Stomach (tissue), 4 donors: ENCODE data around the gene SUMO1.

Experiments used
- CTCF ChIP-seq, 7 experiments: fragments of 450-650 bp in 4 of 7; fragments of 200-600 bp in 3 of 7; sonication (generic) in 3 of 7; IDR thresholded peaks; one replicate each; pipeline ENCODE4 v1.5.1; 2016 to 2019; ENCODE audit warnings: antibody characterized with exemption in 7 of 7, control low read depth in 2 of 7, mild to moderate bottlenecking in 1 of 7
- POLR2AphosphoS5 ChIP-seq, 3 donors: sonication (generic); formaldehyde crosslinking; IDR thresholded peaks; one replicate each; pipeline ENCODE4 v1.6.1; 2016; ENCODE audit warnings: antibody characterized with exemption in 3 of 3

- TF ChIP-seq CTCF (IDR thresholded peaks at IDR 0.05) (no peak), POLR2AphosphoS5 (IDR thresholded peaks at IDR 0.05) (no peak)
These were observed 31.2 kb upstream of the SUMO1 start for GRCh38 chr2:202269585-202269984.
